ENCODE results near the gene CASS4.

GRCh38 chr20:56439771-56440291 lies 27.8 kb downstream of the CASS4 start:
- TF ChIP-seq EZH2 (IDR thresholded peaks at IDR 0.05) (no peak), CTCF (IDR thresholded peaks at IDR 0.05) (no peak), EZH2phosphoT487 (IDR thresholded peaks at IDR 0.05) (no peak)
